T-helper 1 cell (primary cell): ENCODE measurements around the gene IFNAR1.
"Not testable (repeated sequence)": the region's sequence is repeated elsewhere in the genome, so short reads cannot be mapped to it uniquely, and the experiment has no call there.

ENCODE experiments used
- DNase-seq, 5 donors: peaks; one replicate each; pipeline ENCODE4 v3.0.0-alpha.2; 2012 to 2020

IFNAR1 gene

DNA sequence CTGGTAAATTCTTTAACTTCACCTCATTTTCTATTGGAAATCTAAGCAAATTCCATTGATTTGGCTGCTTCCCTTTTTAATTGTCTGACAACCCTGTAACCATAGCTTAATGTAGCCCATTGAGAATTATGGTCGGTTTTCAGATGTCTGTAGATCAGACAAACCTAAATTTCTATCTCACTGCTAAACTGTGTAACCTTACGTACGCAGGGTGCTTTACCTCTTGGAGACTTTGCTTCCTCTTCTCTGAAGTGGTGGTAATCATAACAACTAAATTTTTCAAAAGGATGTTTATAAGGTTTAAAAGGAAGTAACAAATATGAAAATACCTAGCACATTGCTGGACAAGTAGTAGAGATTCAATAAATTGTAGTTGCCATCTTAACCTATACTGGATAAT, 25.9 kb downstream of the IFNAR1 start:
- DNase-seq: no peak

DNA sequence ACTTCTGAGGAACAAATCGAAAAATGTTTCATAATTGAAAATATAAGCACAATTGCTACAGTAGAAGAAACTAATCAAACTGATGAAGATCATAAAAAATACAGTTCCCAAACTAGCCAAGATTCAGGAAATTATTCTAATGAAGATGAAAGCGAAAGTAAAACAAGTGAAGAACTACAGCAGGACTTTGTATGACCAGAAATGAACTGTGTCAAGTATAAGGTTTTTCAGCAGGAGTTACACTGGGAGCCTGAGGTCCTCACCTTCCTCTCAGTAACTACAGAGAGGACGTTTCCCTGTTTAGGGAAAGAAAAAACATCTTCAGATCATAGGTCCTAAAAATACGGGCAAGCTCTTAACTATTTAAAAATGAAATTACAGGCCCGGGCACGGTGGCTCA, 30.6 kb downstream of the IFNAR1 start:
- DNase-seq: no peak

DNA sequence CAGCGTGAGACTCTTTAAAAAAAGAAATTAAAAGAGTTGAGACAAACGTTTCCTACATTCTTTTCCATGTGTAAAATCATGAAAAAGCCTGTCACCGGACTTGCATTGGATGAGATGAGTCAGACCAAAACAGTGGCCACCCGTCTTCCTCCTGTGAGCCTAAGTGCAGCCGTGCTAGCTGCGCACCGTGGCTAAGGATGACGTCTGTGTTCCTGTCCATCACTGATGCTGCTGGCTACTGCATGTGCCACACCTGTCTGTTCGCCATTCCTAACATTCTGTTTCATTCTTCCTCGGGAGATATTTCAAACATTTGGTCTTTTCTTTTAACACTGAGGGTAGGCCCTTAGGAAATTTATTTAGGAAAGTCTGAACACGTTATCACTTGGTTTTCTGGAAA, 31.2 kb downstream of the IFNAR1 start:
- DNase-seq: no peak

DNA sequence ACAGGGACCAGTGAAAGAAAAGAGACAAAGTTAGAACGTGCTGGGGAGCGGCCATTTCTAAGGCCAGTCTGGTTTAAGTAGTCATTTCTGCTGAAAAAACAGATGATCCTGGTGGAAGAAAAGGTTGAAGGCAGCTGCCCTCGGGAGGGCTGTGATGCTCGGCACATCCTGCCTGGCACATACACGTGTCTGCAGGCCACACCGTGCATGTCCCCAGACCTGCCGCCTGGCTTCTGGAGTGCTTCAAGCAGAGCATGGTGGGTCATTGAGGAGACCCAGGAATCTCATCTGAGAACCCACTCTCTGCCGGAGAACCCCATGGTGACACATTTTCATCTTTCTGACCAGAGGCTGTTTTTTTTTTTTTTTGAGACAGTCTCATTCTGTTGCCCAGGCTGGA, 32.4 kb downstream of the IFNAR1 start:
- DNase-seq: no peak

DNA sequence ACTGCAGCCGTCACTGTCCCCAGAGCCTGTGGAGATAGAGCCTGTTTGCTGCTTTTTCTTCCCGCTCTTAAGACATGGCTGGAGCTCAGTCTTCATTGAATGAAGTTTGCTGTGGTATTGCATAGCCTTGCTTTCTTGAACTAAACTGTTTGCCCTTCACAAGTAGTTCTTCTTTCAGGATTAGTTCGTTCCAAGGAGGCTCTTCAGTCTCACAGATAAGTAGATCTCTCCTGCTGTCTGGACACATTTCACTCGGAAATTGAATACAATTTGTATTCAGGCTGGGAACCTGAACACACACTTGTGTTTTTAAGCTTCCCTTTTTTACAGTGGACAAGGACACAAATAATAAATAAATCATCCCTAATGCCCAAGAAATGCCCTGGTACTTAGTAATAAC, 34.7 kb downstream of the IFNAR1 start:
- DNase-seq: no peak

DNA sequence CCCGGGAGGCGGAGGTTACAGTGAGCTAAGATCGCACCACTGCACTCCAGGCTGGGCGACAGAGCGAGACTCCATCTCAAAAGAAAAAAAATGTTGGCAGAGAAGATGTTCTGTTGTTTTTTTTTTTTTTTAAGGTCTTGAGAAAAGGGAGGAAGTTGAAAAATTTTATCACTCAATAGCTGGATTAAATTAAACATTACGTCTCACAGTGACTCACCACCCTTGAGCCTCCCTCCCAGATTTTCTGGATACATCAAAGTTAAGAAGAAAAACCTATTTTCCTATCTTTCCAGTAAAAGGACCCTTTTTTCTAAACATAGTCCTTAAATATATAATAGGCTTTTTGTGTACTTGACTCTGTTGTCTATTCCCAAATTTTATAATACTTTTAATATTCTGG, 35.5 kb downstream of the IFNAR1 start:
- no peak for DNase-seq

DNA sequence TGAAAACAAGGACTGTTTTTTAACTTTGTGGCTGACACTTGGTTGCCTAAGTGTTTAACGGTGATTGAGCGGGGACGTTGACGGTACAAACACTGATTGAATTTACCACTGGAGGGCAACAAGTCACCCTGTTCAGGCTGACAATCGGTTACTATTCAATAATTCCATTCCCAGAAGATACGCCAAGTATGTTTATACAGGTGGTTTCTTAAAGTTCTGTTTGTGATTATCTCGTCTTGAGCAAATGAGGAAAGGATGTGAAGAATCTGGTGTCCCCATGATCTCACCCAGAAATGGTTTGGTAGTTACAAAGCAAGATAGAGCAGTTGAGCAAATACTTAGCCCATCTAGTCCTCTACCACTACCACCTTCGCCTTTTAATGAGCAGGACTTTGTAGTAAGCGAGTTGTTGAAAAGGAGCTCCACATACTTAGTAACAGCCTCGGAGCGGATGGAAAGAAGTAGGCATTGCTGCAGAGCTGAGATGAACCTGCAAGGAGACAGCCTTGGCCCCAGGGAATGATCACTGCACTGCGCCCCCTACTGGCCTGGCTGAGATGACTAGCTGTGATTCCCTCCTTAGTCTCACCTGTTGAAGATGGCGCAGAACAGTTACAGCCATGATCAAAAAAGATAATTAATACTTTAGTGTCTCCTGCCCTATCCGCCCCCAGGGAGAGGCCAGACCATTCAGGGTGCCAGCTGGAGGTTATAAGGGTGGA, 36.3 kb downstream of the IFNAR1 start:
- DNase-seq: peak; percentile 58 to 84 (median 79)

DNA sequence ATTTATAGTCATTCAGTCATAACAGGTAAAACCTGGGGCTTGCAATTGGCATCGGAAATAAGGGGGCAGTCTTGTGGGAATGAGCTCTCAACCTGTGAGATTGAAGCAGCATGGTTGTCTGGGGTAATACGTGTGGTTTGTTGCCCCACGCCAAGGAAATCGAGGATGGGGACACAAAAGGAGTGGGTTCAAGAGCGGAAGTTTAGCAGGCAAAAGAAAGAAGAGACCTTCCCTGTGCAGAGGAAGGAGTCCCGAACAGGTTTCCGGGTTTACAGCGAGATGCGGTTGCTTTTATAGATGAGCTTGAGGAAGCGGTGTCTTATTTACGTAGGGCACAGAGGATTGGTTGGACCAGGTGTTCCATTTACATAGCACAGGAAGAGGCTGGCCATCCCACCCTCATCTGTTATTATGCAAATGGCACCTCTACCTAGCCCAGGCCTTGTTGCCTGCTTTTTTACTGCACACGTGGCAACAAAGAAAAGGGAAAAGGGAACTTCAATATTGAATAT, 37.3 kb downstream of the IFNAR1 start:
- peak; percentile 45 to 87 (median 64) for DNase-seq

DNA sequence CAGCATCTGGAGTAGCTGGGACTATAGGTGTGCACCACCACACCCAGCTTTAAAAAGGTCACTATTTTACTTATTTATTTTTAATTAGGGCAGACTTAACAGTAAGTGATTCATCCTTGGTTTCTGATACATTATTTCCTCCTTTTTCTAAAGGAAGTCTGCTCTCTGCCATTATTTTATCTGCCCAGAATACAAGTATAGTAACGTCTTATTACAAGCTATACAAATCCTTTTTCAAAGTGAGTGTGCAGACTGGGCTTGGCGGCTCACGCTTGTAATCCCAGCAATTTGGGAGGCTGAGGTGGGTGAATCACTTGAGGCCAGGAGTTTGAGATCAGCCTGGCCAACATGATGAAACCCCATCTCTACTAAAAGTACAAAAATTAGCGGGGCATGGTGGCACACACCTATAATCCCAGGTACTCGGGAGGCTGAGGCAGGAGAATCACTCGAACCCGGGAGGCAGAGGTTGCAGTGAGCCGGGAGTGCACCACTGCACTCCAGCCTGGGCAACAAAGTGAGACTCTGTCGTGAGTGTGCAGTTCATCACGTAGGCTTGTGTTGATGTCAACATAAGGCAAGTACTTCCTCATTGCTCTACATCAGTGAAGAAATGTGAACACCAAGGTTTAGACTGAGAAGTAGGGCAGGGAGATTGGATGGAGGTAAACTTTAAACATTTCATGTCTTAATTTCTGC, 39.3 kb downstream of the IFNAR1 start:
- DNase-seq: not testable (repeated sequence)

DNA sequence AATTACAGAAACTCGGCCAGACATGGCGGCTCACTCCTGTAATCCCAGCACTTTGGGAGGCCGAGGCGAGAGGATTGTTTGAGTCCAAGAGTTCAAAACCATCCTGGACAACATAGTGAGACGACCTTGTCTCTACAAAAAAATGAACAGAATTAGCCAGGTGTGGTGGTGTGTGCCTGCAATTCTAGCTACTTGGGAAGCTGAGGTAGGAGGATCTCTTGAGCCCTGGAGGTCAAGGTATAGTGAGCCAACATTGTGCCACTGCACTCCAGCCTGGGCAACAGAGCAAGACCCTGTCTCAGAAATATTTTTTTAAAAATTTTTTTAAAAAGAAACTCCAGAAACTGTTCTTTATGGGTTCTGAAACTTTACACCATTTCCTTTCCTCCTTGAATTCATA, 40.1 kb downstream of the IFNAR1 start:
- DNase-seq: no peak

DNA sequence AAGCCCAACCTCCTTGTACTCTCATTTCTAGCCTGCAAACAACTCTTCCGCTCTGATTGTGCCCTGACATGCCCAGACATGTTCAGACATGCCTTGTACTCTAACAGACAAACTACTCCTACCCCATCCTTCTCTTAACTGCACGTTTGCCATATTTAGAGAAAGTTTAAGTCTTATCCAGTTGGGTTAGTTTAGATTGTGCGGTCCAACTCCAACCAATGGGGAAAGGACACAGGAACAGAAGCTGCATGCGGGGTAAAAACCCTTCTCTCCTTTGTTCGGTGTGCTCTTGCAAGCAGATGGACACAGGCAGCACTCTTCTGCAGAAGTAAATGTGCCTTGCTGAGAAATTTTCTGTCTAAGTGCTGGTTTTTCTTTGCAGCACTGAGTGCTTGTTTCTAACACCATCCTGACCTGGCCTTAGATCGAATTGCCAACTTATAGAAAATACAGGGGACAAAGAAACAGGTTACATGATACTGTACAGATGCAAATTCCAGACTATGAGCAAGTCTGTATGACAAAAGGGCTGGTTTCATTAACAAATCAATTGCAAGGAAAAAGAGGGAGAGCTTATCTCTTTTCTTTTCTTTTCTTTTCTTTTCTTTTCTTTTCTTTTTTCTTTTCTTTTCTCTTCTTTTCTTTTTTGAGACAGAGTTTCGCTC, 42.7 kb downstream of the IFNAR1 start:
- peak in 1 of 5 donors; percentile 29 for DNase-seq

DNA sequence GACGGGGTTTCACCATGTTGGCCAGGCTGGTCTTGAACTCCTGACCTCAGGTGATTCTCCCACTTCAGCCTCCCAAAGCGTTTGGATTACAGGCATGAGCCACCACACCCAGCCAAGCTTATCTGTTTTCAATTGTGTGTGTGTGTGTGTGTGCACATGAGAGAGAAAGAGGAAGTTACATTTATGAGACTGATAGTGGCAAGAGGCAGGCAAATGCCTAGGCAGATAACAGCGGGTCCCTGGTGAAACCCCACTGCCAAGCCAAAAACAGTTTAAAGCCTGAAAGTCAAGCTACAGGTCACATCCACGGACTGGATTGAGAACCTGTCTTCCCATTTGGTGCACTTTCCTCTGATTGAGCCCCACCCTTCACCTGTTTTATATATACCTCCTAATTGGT, 43.4 kb downstream of the IFNAR1 start:
- DNase-seq: no peak

DNA sequence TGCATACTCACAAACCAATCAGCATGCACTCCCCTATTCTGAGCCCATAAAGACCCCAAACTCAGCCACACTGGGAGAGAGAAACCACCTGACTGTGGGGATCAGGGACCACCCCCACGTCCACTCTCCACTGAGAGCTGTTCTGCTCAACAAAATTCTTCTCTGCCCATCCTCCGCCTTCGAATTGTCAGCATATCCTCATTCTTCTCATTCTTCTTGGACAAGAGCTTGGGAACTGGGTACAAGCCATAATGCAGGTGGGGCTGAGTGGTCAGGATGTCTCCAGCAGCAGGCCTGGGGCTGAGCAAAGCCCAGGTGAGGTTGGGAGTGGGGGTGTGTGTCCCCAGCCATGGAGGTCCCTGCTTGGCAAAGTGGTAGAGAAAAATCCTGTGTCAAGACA, 43.8 kb downstream of the IFNAR1 start:
- no peak for DNase-seq

DNA sequence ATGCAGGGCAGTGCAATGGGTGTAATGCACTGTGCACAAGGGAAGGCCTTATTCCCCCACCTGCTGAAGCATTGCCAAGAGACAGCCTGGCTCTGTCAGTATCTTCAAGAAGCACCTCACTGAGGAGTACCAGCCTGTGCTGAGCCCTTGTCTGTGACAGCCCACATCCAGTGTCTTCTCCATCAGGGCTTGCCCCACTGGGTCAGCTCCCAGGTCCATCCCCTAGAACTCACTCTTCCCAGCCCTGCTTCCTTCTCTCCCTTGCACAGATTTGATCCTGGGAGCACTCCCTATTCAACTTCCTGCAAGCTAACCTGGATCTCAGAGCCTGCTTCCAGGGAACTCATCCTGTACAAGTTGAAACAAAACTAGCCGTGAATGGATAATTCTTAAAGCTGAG, 44.8 kb downstream of the IFNAR1 start:
- no peak for DNase-seq

DNA sequence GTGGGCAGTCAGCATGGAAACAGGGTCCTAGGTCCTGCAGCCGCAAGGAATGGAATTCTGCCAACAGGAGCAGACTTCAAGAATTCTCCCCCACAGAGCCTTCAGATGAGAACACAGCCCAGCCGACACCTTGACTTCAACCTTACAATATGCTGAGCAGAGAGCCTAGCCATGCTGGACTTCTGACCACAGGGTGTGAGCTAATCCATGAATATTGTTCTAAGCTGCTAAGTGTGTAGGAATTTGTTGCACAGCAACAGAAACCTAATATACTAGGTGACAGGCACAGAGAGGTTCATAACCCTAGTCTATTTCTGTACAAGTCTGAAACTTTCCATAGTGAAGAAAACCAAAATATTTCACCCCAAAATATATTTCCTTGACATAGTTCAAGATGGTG, 45.5 kb downstream of the IFNAR1 start:
- no peak for DNase-seq

DNA sequence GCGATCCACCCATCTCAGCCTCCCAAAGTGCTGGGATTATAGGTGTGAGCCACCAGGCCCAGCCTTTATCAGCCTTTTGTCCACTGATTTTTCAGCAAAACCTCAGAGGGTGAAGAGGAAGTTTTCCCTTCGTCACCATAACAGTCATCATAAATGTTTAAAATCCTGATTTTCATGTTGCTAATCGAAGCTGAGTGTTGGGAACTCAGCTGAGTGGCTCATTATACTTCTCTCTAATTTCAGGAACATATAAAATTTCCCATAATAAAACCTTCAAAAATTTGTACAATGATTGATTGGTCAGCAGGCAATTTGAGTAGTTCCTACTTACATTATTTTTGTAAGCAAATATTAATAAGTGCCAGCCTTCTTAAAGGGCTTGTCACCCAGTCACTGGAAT, 46.6 kb downstream of the IFNAR1 start:
- no peak for DNase-seq

DNA sequence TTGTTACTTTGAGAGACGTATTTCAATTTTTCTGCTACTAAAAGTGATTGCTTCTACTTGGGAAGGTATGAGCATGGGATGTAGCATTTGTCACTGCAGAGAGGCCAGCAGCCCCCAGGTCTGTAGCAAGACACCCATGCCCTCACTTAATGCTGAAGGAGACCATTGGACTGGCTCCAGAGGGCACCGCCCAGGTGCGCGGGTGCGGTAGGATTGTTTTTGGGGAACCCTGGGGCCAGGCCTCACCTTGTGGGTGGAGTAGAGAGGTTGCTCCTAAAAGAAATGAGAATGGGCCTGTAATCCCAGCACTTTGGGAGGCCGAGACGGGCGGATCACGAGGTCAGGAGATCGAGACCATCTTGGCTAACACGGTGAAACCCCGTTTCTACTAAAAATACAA, 47.8 kb downstream of the IFNAR1 start:
- no peak for DNase-seq

DNA sequence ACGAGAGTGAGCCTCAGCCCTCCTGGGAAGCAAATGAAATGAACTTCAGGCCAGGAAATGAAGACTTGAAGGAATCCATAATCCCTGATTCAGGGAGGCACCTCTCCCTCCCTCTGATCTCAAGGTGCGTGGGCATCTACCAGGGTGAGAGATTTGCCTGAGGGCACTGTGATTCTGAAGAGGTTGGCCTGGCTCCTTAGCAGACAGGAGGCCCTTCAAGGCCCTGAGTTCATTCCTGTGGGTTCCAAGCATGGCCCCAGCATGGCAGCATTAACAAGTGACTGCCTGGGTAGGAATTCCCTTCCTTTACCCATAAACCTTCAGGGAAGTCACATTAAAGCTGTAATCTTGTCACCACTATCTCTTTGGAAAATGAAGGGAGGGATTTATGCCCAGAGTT, 48.7 kb downstream of the IFNAR1 start:
- DNase-seq: no peak

DNA sequence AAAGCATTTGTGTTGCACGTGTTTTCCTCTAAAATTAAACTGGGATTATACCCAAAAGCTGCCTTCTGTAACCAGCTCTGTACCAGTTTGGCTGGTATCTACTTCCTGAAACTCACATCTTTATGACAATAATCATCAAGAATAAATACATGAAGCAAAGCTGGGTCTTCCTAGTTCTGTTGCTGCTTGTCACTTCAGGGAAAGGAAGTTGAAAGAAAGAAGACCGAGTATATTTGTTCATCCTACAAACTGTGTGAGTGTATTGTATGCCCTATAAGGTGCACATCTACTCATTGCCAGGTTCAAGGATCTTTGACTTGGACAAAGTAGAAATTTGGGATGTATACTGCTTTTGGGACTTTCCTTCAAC, 49.3 kb downstream of the IFNAR1 start:
- DNase-seq: no peak

DNA sequence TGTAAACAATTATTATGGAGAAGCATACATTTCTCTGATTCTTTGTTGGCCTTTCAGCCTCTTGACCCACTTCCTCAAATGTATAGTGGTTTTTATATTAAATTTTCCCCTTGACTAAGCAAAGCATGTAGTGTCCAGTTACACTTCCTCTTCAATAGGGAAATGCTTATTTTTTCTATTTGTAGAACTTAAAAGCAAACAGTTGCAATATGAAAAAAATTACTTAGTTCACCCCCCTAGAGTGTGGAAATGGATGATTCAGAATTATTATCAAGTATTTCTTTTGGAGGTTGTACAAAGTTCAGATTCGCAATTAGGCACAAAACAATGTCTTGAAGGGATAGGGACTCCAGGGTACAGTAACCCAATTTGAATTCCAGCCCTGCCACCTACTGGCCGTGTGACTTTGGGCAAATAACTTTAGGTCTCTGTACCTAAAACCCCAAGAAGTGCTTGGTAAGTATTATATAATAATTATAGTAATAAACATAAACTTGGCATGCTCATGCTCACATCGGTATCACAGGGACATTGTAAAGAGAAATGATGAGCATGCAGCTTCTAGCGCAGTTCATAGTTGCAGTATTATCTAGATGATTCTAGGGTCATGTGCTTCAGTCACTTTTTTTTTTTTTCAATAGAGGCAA, 49.8 kb downstream of the IFNAR1 start:
- peak in 4 of 5 donors; percentile 28 to 58 (median 41) for DNase-seq

DNA sequence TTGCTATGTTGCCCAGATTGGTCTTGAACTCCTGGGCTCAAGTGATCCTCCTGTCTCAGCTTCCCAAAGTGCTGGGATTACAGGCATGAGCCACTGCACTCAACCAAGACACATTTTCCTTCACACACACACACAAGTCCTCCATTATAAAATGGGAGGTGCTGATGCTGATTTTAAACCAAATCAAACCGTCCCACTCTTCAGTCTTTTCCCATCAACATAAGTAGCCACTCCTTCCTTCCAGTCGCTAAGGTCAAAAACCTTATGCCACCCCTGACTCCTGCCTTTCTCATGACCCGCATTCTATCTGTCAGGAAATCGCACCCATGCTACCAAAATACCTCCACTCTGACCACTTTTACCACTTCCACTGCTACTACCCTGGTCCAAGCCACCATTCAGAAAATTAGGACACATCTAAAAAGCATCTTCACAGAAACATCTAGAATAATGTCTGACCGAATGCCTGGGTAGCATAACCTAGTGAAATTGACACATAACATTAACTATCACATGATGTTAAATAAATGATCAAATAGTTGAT, 50.4 kb downstream of the IFNAR1 start:
- DNase-seq: no peak

DNA sequence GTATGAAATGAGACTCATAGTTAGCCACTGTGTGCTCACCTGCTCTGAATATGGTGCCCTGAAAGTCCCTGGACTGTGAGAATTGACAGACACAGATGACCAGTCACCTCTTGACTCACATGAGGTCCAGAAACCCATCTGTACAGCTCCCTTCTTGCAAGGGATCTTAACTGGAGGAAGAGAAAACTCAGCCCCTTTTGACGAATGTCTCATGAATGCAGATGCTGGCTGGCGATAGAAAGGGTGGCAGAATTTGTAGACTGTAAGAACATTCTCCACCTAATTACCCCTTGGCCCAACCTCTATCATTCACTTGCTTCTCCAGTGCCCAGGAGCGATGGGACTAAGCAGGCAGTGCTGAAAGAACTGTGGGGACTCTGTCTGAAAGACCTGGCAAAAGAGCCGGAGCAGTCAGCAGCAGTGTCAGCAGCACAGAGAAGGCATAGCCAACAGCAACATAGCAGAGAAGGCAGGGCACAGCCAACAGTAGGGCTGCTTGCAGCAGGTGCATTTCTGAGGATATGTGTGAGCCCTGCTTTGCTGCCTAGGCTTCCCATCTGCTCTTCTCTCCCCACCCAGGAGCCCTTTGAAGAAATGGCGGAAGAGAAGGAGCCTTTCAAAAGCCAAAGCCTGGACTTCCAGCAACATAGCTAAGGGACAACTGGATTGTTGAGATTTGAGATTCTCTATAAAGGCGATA, 52.6 kb downstream of the IFNAR1 start:
- DNase-seq: no peak
